ENCODE data around the gene NUP214.

The NUP214 gene

GRCh38 chr9:131125288-131126058 is at the start of gene NUP214:
Gene NUP214, plus strand, starts transcription at chr9:131125586. Its CDS starts 119 bp downstream, at chr9:131125705.
- DNase-seq: peak; percentile 92 to 95

DNA sequence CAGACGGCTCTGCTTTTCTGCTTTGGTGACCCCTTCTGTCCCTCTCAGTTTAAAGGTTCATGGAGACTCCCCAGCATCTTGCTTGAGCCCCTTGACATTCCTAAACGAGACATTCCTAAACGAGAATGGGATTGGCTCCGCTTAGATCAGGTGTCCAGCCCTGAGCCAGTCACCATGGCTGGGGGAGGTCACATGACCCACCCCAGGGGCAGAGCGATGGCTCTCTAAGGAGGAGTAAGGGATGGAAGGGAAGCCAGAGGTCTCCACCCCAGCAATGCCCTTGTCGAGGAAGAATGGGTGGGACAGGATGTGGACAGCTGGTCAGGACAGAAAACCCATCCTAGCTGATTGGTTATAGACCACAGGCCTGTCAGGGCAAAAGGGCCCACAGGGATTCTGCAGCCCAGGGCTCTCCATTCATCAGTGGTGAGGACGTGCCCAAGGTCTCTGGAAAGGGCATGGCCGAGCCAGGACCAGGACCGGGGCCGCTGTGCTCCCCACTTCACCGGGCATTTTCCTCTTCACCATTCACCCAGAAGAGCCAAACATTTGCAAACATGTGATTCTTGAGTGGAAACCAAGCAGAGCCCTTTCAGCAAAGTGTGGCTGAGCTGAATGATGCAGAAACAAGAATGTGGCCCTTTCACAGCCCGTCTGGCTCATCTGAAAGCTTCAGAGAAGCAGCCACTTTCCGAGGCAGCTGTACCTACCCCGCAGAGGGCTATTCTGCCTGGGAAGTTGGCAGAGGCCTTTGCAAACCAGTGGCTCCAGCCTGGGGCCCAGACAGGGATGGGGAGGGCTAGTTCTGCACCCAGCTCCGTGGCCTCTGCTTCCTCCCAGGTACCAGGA is 48.8 kb upstream of the NUP214 start:
- no peak for DNase-seq

- no peak for DNase-seq
Measured at GRCh38 chr9:131078427-131079366, 46.7 kb upstream of the NUP214 start.

DNA sequence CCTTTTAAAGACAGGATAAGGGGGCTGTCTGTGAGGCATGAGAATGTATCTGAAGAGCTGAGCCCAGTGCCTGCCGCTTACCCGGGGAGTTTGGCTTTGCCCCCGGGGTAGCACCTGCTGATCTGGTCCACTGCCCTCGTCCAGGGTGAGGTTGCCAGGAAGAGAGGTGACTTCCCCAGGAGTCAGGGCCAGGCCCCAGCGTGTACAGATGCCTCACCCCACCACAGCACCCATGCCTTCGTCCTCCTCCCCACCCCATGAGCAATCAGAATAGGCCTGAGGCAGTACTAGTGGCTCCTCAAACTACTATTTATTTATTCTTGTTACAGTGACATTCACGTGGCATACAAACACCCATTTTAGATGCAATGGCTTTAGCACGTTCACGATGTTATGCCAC is 44.8 kb upstream of the NUP214 start:
- no peak for DNase-seq

- no peak for DNase-seq
Measured at GRCh38 chr9:131081868-131082267, 43.5 kb upstream of the NUP214 start.

DNA sequence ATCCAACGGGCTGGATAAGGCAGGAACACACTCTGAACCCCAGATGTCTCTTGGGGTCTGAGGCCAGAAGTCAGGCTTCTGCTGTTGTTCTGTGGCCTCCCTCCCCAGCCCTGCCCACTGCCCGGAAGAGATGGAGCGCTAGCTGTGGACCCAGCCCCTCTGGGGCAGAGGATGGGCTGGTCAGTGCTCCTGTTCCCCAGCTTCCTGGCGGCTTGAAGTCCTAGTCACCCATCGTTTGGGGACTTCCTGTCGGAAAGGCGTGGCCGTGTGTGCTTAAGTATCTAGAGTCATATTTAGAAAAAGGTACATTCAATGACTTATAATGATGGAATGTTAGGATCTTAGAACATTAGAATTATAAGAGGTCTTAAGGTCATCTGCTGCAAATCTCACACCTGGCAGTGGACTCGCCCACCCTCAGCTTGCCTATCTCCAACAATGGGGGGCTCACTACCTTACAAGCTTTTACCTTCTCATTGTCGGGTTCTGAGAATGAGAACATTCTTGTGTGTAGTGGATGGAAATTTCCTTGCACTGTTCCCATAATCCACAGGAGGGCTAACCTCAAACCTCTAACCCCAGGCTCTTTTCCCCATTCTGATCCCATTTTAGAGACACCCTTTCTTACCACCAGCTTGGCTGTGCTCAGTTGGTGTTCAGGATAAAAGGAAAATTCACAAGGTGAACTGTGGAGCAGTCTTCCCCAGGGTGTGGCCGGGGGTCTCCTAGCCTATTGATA is 42.4 kb upstream of the NUP214 start:
- DNase-seq: no peak

GRCh38 chr9:131084661-131085369 is 40.6 kb upstream of the NUP214 start:
- DNase-seq: no peak

- no peak for DNase-seq
Measured at GRCh38 chr9:131085370-131086122, 39.8 kb upstream of the NUP214 start.

DNA sequence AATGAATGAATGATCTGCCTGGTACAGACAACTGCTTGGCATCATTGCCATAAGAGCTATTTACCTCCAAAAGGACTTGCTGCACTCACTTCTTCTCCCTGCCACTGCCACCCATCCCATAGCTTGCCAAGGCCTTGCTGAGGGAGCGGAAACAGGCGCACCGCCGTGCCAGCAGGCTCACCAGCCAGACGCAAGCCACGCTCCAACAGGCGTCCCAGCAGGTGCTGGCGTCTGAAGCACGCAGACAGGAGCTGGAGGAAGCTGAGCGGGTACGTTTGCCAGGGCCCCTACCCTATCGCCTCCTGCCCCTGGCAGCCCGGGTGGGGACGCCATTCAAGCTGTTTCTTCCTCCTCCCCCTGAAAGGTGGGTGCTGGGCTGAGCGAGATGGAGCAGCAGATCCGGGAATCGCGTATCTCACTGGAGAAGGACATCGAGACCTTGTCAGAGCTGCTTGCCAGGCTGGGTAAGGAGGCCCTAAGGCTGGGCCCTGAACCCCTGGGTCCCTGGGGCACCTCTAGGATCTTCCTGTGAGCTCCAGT is 38.0 kb upstream of the NUP214 start:
- DNase-seq: no peak

DNA sequence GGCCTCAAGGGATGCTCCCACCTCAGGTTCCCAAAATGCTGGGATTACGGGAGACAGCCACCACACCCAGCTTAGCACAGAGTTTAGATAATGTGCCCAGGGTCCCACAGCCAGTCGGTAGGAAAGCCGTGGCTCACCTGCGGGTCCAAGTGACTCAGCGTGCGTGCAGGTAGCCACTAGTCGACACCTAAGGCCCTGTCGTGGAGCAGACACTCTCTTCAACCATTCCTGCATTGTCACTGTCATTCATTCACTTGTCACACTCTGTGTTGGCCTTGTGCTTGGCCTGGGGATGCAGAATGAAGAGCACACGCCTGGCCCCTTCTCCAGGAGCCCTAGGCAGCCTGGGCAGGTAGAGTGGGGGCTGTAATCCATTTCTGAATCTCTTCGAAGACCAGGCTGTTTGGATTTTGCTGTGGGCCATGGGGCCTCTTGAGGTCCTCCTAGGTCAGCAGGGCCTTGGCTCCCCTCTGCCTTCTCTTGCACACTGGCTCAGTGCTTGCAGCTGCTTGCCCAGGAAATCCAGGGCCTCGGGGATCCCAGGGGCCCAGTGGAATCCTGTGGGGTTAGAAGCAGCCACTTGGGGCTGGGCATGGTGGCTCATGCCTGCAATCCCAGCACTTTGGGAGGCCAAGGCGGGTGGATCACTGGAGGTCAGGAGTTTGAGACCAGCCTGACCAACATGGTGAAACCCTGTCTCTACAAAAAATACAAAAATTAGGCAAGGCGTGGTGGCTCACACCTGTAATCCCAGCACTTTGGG is 35.2 kb upstream of the NUP214 start:
- no peak for DNase-seq

DNA sequence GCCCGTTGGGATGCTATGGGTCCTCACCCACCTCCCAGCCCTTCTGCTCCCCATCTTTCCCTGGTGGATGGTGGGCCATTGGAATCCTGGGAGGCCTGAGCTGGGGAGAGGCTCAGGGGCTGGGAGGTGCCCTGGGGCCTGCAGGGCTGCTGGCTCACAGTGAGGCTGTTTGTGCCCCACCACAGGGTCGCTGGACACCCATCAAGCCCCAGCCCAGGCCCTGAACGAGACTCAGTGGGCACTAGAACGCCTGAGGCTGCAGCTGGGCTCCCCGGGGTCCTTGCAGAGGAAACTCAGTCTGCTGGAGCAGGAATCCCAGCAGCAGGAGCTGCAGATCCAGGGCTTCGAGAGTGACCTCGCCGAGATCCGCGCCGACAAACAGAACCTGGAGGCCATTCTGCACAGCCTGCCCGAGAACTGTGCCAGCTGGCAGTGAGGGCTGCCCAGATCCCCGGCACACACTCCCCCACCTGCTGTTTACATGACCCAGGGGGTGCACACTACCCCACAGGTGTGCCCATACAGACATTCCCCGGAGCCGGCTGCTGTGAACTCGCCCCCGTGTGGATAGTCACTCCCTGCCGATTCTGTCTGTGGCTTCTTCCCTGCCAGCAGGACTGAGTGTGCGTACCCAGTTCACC is 33.9 kb upstream of the NUP214 start:
- no peak for DNase-seq

GRCh38 chr9:131092030-131092429 is 33.4 kb upstream of the NUP214 start:
- no peak for DNase-seq

DNA sequence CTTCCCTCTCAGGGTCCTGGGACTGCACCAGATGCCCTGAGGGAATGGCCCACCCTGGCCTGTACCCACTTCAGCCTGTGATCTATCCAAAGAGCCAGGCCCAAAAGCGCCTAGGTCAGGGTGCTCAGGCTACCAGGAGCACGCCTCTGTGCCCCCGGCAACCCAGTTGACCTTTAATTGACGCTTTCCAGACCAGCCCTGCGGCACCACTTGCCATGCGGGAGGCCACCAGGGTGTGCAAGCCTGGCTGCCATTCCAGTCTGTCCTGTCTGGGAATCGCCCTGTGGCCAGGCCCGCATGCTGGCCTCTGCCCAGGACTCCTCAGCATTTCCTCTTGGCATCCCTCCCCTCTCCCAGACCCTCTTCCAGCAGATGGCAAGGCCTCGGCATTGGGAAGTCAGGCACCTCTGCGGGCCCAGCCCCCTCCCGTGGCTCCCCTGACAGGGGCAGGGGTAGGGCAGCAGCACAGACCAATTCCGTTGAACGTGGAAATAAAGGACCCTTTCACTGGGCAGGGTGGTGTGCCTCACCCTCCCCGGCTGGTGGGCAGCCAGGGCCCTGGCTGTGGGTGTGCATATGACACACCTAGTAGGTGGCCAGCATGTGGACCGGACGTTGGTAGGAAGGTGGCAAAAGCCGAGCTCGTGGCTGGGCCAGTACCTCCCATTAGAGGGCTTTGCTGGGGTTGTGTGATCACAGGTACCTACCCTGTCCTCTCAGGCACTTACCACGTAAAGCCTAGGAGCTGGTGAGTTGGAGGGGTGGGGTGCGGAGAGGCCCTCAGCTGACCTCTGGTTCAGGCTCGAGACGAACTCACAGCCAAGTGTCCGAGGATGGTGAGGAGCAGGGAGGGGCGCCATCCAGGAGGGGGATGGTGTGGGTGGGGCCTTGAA is 32.6 kb upstream of the NUP214 start:
- DNase-seq: no peak

DNA sequence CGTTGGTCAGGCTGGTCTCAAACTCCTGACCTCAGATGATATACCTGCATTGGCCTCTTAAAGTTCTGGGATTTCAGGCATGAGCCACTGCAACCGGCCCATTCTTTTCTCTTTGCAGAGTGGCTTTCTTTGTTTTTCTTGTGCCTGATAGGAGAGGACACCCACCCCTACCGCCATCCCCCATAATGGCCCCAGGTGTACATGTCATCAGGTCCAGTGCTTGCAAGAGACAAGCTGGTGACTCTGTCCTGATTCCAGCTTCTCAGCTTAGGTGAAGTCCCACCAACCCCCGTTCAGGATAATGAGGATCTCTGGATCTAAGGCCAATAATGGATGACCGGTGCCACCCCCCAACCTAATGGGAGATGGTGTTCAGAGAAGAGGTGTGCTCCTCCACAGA is 31.4 kb upstream of the NUP214 start:
- no peak for DNase-seq

DNA sequence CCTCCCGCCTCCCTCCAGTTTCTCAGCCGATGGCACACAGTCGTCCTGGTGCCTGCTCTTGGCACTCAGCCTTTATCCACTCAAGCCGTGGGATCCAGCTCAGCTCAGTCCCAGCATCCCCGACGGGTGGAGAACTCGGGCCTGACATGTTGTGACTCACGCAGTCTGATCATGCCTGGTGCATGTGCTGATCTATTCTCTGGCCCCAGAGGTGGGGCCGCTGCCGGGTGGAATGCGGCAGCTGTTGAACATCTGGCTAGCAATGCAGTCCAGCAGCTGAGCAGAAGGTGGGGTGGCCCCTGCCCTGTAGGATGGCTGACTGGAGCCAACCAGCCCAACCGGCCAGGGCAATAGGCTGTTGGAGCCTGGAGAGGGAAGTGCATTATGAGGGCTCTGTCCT is 30.8 kb upstream of the NUP214 start:
- no peak for DNase-seq

GRCh38 chr9:131095666-131096268 is 29.6 kb upstream of the NUP214 start:
- no peak for DNase-seq

DNA sequence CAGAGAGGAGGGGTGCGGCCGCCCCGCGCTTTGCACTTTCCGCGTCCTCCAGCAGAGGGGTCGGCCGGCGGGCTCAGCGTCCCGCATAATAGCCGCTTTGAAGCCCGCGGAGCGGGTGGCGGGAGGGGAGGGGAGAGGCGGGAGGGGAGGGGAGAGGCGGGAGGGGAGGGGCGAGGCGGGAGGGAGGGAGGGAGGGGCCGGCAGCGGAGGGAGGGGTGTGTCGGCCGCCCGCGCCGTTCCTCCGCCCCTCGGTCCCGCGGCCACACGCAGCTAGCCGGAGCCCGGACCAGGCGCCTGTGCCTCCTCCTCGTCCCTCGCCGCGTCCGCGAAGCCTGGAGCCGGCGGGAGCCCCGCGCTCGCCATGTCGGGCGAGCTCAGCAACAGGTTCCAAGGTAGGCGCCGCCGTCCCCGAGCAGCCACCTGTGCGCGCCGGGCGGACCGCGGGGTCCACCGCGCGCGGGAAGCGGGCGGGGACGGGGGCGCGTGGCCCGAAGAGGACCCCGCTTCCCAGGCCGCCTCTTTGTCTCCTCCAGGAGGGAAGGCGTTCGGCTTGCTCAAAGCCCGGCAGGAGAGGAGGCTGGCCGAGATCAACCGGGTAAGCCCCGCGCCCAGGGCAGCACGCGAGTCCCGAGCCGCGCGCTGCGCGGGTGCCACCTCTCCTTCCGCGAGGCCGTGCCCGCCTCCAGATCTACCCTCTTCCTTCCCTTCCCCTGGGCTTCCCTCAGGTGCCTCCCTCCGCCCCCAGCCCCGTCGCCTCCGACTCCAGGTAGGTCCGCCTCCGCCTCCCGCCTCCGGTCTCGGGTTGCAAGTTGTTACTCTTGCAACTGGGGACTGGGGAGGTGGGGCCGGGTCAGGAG is 28.9 kb upstream of the NUP214 start, which contains the start of gene AIF1L:
AIF1L (plus strand) TSS at position 263 of the 857 bp plus-strand sequence; CDS start at position 362, 99 bp downstream.
- DNase-seq: no peak
